ENCODE measurements around the gene EPB41. TPM values are rescaled to one million over a fixed set of nuclear protein-coding genes. Genes with fewer than 3 reads are reported as not detected.

Gene EPB41
- total RNA-seq, 1 experiment from 2014 or later, result 20.2 TPM

DNA sequence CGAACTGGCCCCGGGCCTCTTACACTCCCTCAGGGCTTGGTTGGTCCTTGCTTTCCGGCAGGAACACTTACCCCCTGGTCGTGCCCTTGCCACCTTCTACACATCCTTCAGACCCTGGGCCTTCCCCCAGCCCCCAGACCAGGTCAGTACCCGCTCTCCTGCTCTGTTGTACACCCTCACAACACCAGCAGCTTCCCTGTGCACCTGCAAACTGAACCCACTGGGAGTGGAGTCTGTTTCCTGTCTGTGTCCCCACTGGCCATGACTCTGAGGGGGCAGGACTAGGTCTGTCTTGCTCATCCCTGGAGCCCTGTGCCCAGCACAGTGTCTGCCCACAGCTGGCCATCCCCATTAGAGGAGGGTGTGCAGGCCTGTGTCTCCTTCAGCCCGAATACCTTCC, 211.4 kb downstream of the EPB41 start:
- Histone ChIP-seq H3K4me3 (ENCODE audit: low read depth in 2 of 2, low read length in 2 of 2) (no peak overlapping the region), H3K27ac (ENCODE audit: low read length) (no peak overlapping the region), H3K36me3 (ENCODE audit: control insufficient read depth, insufficient read depth, low read length) (no peaks in the 10 kb centered on the region; the same call in 1 of the 2 replicates), H3K9me3 (ENCODE audit: control insufficient read depth, insufficient read depth, low read depth, low read length) (no peaks in the 10 kb centered on the region), H3K27me3 (ENCODE audit: control insufficient read depth, insufficient read depth, low read length) (no peaks in the 10 kb centered on the region; the same call in 1 of the 2 replicates), H3K4me1 (ENCODE audit: control insufficient read depth, insufficient read depth, low read length) (no peaks in the 10 kb centered on the region; the same call in 1 of the 2 replicates)
- intact Hi-C loops (cut with micrococcal nuclease; ENCODE audit: unreplicated experiment) (no loop called here), in situ Hi-C loops (cut with HindIII; ENCODE audit: low pct_unique_long_range_greater_than_20kb, low sequenced_read_pairs) (no loop called here)
- no peak for TF ChIP-seq POLR2AphosphoS5 (IDR thresholded peaks at IDR 0.05; ENCODE audit: low read depth, low read length)
- TF ChIP-seq TCF7L2 (IDR thresholded peaks at IDR 0.05; ENCODE audit: low read depth, low read length), result no peak
- TF ChIP-seq SIN3A (IDR thresholded peaks at IDR 0.05; ENCODE audit: borderline replicate concordance, insufficient read depth, low read depth, low read length), result no peak
- TF ChIP-seq, protein P1, sequence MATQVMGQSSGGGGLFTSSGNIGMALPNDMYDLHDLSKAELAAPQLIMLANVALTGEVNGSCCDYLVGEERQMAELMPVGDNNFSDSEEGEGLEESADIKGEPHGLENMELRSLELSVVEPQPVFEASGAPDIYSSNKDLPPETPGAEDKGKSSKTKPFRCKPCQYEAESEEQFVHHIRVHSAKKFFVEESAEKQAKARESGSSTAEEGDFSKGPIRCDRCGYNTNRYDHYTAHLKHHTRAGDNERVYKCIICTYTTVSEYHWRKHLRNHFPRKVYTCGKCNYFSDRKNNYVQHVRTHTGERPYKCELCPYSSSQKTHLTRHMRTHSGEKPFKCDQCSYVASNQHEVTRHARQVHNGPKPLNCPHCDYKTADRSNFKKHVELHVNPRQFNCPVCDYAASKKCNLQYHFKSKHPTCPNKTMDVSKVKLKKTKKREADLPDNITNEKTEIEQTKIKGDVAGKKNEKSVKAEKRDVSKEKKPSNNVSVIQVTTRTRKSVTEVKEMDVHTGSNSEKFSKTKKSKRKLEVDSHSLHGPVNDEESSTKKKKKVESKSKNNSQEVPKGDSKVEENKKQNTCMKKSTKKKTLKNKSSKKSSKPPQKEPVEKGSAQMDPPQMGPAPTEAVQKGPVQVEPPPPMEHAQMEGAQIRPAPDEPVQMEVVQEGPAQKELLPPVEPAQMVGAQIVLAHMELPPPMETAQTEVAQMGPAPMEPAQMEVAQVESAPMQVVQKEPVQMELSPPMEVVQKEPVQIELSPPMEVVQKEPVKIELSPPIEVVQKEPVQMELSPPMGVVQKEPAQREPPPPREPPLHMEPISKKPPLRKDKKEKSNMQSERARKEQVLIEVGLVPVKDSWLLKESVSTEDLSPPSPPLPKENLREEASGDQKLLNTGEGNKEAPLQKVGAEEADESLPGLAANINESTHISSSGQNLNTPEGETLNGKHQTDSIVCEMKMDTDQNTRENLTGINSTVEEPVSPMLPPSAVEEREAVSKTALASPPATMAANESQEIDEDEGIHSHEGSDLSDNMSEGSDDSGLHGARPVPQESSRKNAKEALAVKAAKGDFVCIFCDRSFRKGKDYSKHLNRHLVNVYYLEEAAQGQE (IDR thresholded peaks at IDR 0.05; ENCODE audit: insufficient read depth in 1 of 2, low read depth in 2 of 2, low read length in 1 of 2), result no peak
- TF ChIP-seq, protein P2, sequence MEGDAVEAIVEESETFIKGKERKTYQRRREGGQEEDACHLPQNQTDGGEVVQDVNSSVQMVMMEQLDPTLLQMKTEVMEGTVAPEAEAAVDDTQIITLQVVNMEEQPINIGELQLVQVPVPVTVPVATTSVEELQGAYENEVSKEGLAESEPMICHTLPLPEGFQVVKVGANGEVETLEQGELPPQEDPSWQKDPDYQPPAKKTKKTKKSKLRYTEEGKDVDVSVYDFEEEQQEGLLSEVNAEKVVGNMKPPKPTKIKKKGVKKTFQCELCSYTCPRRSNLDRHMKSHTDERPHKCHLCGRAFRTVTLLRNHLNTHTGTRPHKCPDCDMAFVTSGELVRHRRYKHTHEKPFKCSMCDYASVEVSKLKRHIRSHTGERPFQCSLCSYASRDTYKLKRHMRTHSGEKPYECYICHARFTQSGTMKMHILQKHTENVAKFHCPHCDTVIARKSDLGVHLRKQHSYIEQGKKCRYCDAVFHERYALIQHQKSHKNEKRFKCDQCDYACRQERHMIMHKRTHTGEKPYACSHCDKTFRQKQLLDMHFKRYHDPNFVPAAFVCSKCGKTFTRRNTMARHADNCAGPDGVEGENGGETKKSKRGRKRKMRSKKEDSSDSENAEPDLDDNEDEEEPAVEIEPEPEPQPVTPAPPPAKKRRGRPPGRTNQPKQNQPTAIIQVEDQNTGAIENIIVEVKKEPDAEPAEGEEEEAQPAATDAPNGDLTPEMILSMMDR (IDR thresholded peaks at IDR 0.05), result no peak
- no peak for DNase-seq (ENCODE audit: low read depth, low spot score)
- no TSS peak for BruUV-seq (replicated peaks)
- ChIA-PET CTCF (no interaction called here), POLR2A (no interaction called here)
- ATAC-seq, result no peak

DNA sequence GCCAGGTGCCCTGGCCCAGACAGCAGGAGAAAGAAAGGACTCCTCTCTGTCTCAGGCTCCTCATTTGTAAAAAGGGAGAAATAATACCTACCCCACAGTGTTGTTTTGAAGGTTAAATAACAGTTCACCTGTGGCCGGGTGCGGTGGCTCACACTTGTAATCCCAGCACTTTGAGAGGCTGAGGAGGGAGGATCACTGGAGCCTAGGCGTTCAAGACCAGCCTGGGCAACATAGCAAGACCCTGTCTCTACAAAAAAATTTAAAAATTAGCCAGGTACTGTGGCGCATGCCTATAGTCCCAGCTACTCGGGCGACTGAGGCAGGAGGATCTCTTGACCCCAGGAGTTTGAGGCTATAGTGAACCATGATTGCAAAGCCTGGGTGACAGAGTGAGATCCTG, 211.8 kb downstream of the EPB41 start:
- ChIA-PET POLR2A (no interaction called here), CTCF (no interaction called here)
- in situ Hi-C loops (cut with HindIII; ENCODE audit: low pct_unique_long_range_greater_than_20kb, low sequenced_read_pairs) (no loop called here), intact Hi-C loops (cut with micrococcal nuclease; ENCODE audit: unreplicated experiment) (no loop called here)
- no peaks in the 10 kb centered on the region; the same call in 1 of the 2 replicates for H3K36me3 ChIP-seq (ENCODE audit: control insufficient read depth, insufficient read depth, low read length)
- H3K4me3 ChIP-seq (ENCODE audit: low read depth in 2 of 2, low read length in 2 of 2), result no peak overlapping the region
- TF ChIP-seq, protein P1 (IDR thresholded peaks at IDR 0.05; ENCODE audit: insufficient read depth in 1 of 2, low read depth in 2 of 2, low read length in 1 of 2), result no peak
- TF ChIP-seq TCF7L2 (IDR thresholded peaks at IDR 0.05; ENCODE audit: low read depth, low read length), result no peak
- TF ChIP-seq, protein P2 (IDR thresholded peaks at IDR 0.05), result no peak
- TF ChIP-seq POLR2AphosphoS5 (IDR thresholded peaks at IDR 0.05; ENCODE audit: low read depth, low read length), result no peak
- TF ChIP-seq SIN3A (IDR thresholded peaks at IDR 0.05; ENCODE audit: borderline replicate concordance, insufficient read depth, low read depth, low read length), result no peak
- H3K9me3 ChIP-seq (ENCODE audit: control insufficient read depth, insufficient read depth, low read depth, low read length), result no peaks in the 10 kb centered on the region
- no peak overlapping the region for H3K27ac ChIP-seq (ENCODE audit: low read length)
- no TSS peak for BruUV-seq (replicated peaks)
- no peaks in the 10 kb centered on the region; the same call in 1 of the 2 replicates for H3K4me1 ChIP-seq (ENCODE audit: control insufficient read depth, insufficient read depth, low read length)
- DNase-seq (ENCODE audit: low read depth, low spot score) (no peak), ATAC-seq (no peak)
- H3K27me3 ChIP-seq (ENCODE audit: control insufficient read depth, insufficient read depth, low read length), result no peaks in the 10 kb centered on the region; the same call in 1 of the 2 replicates
